ENCODE results near the gene SLC5A8. TPM values are rescaled to one million over a fixed set of nuclear protein-coding genes. Genes with fewer than 3 reads are reported as not detected.
A peak's percentile ranks its signal among the peaks of the same experiment; 100 is the strongest.

SLC5A8 gene
- total RNA-seq (0.42 TPM), polyA plus RNA-seq (not detected)

GRCh38 chr12:101209319-101210302, at the start of gene SLC5A8:
Gene SLC5A8, minus strand, starts transcription at chr12:101210238. Its CDS starts 390 bp downstream, at chr12:101209848.
- Histone ChIP-seq H3K4me1 (ENCODE audit: insufficient read depth) (no peaks in the 10 kb centered on the region), H3K4me3 (ENCODE audit: low read depth, low read length) (peak within 1 kb of the TSS; percentile 16), H3K36me3 (ENCODE audit: insufficient read depth) (no peaks in the 10 kb centered on the region), H3K27ac (ENCODE audit: low read depth) (no peak within 1 kb of the TSS)
- no peak for DNase-seq (ENCODE audit: extremely low spot score)
- 8% methylated on average over 80 of the region's 80 CpGs for WGBS

GRCh38 chr12:101257357-101257756, 47.3 kb upstream of the SLC5A8 start:
- H3K4me3 ChIP-seq (ENCODE audit: low read depth, low read length): no peak overlapping the region
- no peaks in the 10 kb centered on the region for H3K36me3 ChIP-seq (ENCODE audit: insufficient read depth)
- H3K4me1 ChIP-seq (ENCODE audit: insufficient read depth): no peaks in the 10 kb centered on the region
- 85% methylated on average over 4 of the region's 4 CpGs for WGBS
- no peak for DNase-seq (ENCODE audit: extremely low spot score)
- no peak overlapping the region for H3K27ac ChIP-seq (ENCODE audit: low read depth)

GRCh38 chr12:101256266-101256665, 46.2 kb upstream of the SLC5A8 start:
- DNase-seq (ENCODE audit: extremely low spot score): no peak
- WGBS: 70% methylated on average over 4 of the region's 4 CpGs
- no peak overlapping the region for H3K27ac ChIP-seq (ENCODE audit: low read depth)
- H3K4me3 ChIP-seq (ENCODE audit: low read depth, low read length): no peak overlapping the region
- H3K36me3 ChIP-seq (ENCODE audit: insufficient read depth): no peaks in the 10 kb centered on the region
- H3K4me1 ChIP-seq (ENCODE audit: insufficient read depth): no peaks in the 10 kb centered on the region

- H3K4me3 ChIP-seq (ENCODE audit: low read depth, low read length): no peak overlapping the region
- H3K36me3 ChIP-seq (ENCODE audit: insufficient read depth): no peaks in the 10 kb centered on the region
- WGBS: 89% methylated on average over 2 of the region's 2 CpGs
- H3K4me1 ChIP-seq (ENCODE audit: insufficient read depth): no peaks in the 10 kb centered on the region
- H3K27ac ChIP-seq (ENCODE audit: low read depth): no peak overlapping the region
- DNase-seq (ENCODE audit: extremely low spot score): no peak
Observed at GRCh38 chr12:101243616-101244015, 33.6 kb upstream of the SLC5A8 start.

GRCh38 chr12:101243074-101243473, 33.0 kb upstream of the SLC5A8 start:
- WGBS: 22% methylated on average over 2 of the region's 2 CpGs
- no peak for DNase-seq (ENCODE audit: extremely low spot score)
- no peaks in the 10 kb centered on the region for H3K4me1 ChIP-seq (ENCODE audit: insufficient read depth)
- H3K36me3 ChIP-seq (ENCODE audit: insufficient read depth): no peaks in the 10 kb centered on the region
- no peak overlapping the region for H3K4me3 ChIP-seq (ENCODE audit: low read depth, low read length)
- no peak overlapping the region for H3K27ac ChIP-seq (ENCODE audit: low read depth)

GRCh38 chr12:101238800-101239329, 28.8 kb upstream of the SLC5A8 start:
- Histone ChIP-seq H3K4me1 (ENCODE audit: insufficient read depth) (no peaks in the 10 kb centered on the region), H3K36me3 (ENCODE audit: insufficient read depth) (no peaks in the 10 kb centered on the region), H3K27ac (ENCODE audit: low read depth) (no peak overlapping the region), H3K4me3 (ENCODE audit: low read depth, low read length) (no peak overlapping the region)
- 75% methylated on average over 6 of the region's 6 CpGs for WGBS
- no peak for DNase-seq (ENCODE audit: extremely low spot score)

GRCh38 chr12:101238306-101238705, 28.3 kb upstream of the SLC5A8 start:
- 82% methylated on average over 4 of the region's 4 CpGs for WGBS
- Histone ChIP-seq H3K27ac (ENCODE audit: low read depth) (no peak overlapping the region), H3K4me3 (ENCODE audit: low read depth, low read length) (no peak overlapping the region), H3K36me3 (ENCODE audit: insufficient read depth) (no peaks in the 10 kb centered on the region), H3K4me1 (ENCODE audit: insufficient read depth) (no peaks in the 10 kb centered on the region)
- DNase-seq (ENCODE audit: extremely low spot score): no peak

- 90% methylated on average over 2 of the region's 2 CpGs for WGBS
- Histone ChIP-seq H3K4me1 (ENCODE audit: insufficient read depth) (no peaks in the 10 kb centered on the region), H3K4me3 (ENCODE audit: low read depth, low read length) (no peak overlapping the region), H3K36me3 (ENCODE audit: insufficient read depth) (no peaks in the 10 kb centered on the region), H3K27ac (ENCODE audit: low read depth) (no peak overlapping the region)
- DNase-seq (ENCODE audit: extremely low spot score): no peak
Observed at GRCh38 chr12:101235686-101236085, 25.6 kb upstream of the SLC5A8 start.

GRCh38 chr12:101231636-101232035, 21.6 kb upstream of the SLC5A8 start:
- DNase-seq (ENCODE audit: extremely low spot score): no peak
- Histone ChIP-seq H3K27ac (ENCODE audit: low read depth) (no peak overlapping the region), H3K36me3 (ENCODE audit: insufficient read depth) (no peaks in the 10 kb centered on the region), H3K4me3 (ENCODE audit: low read depth, low read length) (no peak overlapping the region), H3K4me1 (ENCODE audit: insufficient read depth) (no peaks in the 10 kb centered on the region)
- 78% methylated on average over 4 of the region's 4 CpGs for WGBS

GRCh38 chr12:101230547-101230946, 20.5 kb upstream of the SLC5A8 start:
- Histone ChIP-seq H3K36me3 (ENCODE audit: insufficient read depth) (no peaks in the 10 kb centered on the region), H3K4me1 (ENCODE audit: insufficient read depth) (no peaks in the 10 kb centered on the region), H3K4me3 (ENCODE audit: low read depth, low read length) (no peak overlapping the region), H3K27ac (ENCODE audit: low read depth) (no peak overlapping the region)
- 57% methylated on average over 5 of the region's 5 CpGs for WGBS
- no peak for DNase-seq (ENCODE audit: extremely low spot score)

- Histone ChIP-seq H3K4me1 (ENCODE audit: insufficient read depth) (no peaks in the 10 kb centered on the region), H3K36me3 (ENCODE audit: insufficient read depth) (no peaks in the 10 kb centered on the region), H3K27ac (ENCODE audit: low read depth) (no peak overlapping the region), H3K4me3 (ENCODE audit: low read depth, low read length) (no peak overlapping the region)
- WGBS: 83% methylated on average over 7 of the region's 7 CpGs
- no peak for DNase-seq (ENCODE audit: extremely low spot score)
Observed at GRCh38 chr12:101229841-101230241, 19.8 kb upstream of the SLC5A8 start.

GRCh38 chr12:101221301-101221700, 11.3 kb upstream of the SLC5A8 start:
- no peaks in the 10 kb centered on the region for H3K4me1 ChIP-seq (ENCODE audit: insufficient read depth)
- H3K27ac ChIP-seq (ENCODE audit: low read depth): no peak overlapping the region
- no peaks in the 10 kb centered on the region for H3K36me3 ChIP-seq (ENCODE audit: insufficient read depth)
- H3K4me3 ChIP-seq (ENCODE audit: low read depth, low read length): no peak overlapping the region
- DNase-seq (ENCODE audit: extremely low spot score): no peak
- 31% methylated on average over 1 of the region's 1 CpG for WGBS

GRCh38 chr12:101216810-101217209, 6.8 kb upstream of the SLC5A8 start:
- DNase-seq (ENCODE audit: extremely low spot score): no peak
- Histone ChIP-seq H3K36me3 (ENCODE audit: insufficient read depth) (no peaks in the 10 kb centered on the region), H3K27ac (ENCODE audit: low read depth) (no peak overlapping the region), H3K4me1 (ENCODE audit: insufficient read depth) (no peaks in the 10 kb centered on the region), H3K4me3 (ENCODE audit: low read depth, low read length) (no peak overlapping the region)
- WGBS: 93% methylated on average over 2 of the region's 2 CpGs

GRCh38 chr12:101207086-101207780, 2.8 kb downstream of the SLC5A8 start:
- H3K4me1 ChIP-seq (ENCODE audit: insufficient read depth): no peaks in the 10 kb centered on the region
- H3K27ac ChIP-seq (ENCODE audit: low read depth): no peak overlapping the region
- WGBS: 75% methylated on average over 5 of the region's 5 CpGs
- no peaks in the 10 kb centered on the region for H3K36me3 ChIP-seq (ENCODE audit: insufficient read depth)
- H3K4me3 ChIP-seq (ENCODE audit: low read depth, low read length): no peak overlapping the region
- no peak for DNase-seq (ENCODE audit: extremely low spot score)

Measured in urinary bladder (tissue), 4 donors.